MM.1S (cell line): ENCODE data around the gene RPL21.

Experiments used
- DNase-seq: peaks from one replicate; pipeline ENCODE4 v3.0.0-alpha.2; 2015
- H2AFZ ChIP-seq: fragments of 300-600 bp; sonication (generic); 2 replicates; pipeline ENCODE4 v1.6.0; 2016; ENCODE audit warnings: antibody characterized with exemption, low read length
- H3F3A ChIP-seq: fragments of 300-600 bp; sonication (generic); 2 replicates; pipeline ENCODE4 v1.6.1; 2016; ENCODE audit warnings: mild to moderate bottlenecking, antibody characterized with exemption, low read length, moderate library complexity, mixed read lengths; ENCODE audit not compliant: insufficient read depth
- H3K27ac ChIP-seq: fragments of 300-600 bp; sonication (generic); 2 replicates; pipeline ENCODE4 v1.5.1; 2016; ENCODE audit warnings: mild to moderate bottlenecking, low read length
- H3K27me3 ChIP-seq: fragments of 300-600 bp; sonication (generic); replicated peaks from 2 replicates; pipeline ENCODE4 v1.6.0; 2016; ENCODE audit warnings: low read length; ENCODE audit not compliant: insufficient read depth
- H3K36me3 ChIP-seq: fragments of 300-600 bp; sonication (generic); replicated peaks from 2 replicates; pipeline ENCODE4 v1.6.1; 2016; ENCODE audit warnings: mild to moderate bottlenecking, low read length, mixed read lengths; ENCODE audit not compliant: insufficient read depth
- H3K4me1 ChIP-seq: fragments of 300-600 bp; sonication (generic); 2 replicates; pipeline ENCODE4 v1.6.1; 2016; ENCODE audit warnings: low read length, mixed read lengths
- H3K4me2 ChIP-seq: fragments of 300-600 bp; sonication (generic); 2 replicates; pipeline ENCODE4 v1.6.0; 2016; ENCODE audit warnings: low read depth, low read length
- H3K4me3 ChIP-seq: fragments of 300-600 bp; sonication (generic); 2 replicates; pipeline ENCODE4 v1.5.1; 2016; ENCODE audit warnings: low read length, mixed read lengths
- H3K79me2 ChIP-seq: fragments of 300-600 bp; sonication (generic); 2 replicates; pipeline ENCODE4 v1.6.1; 2016; ENCODE audit warnings: mixed run types, low read length, mixed read lengths
- H3K9ac ChIP-seq: fragments of 300-600 bp; sonication (generic); 2 replicates; pipeline ENCODE4 v1.6.1; 2016; ENCODE audit warnings: low read length, mixed read lengths
- H3K9me2 ChIP-seq: fragments of 300-600 bp; sonication (generic); replicated peaks from 2 replicates; pipeline ENCODE4 v1.6.1; 2016; ENCODE audit warnings: mild to moderate bottlenecking, low read length, mixed read lengths; ENCODE audit not compliant: insufficient read depth
- H3K9me3 ChIP-seq: fragments of 300-600 bp; sonication (generic); replicated peaks from 2 replicates; pipeline ENCODE4 v1.6.1; 2016; ENCODE audit warnings: mild to moderate bottlenecking, low read length, mixed read lengths; ENCODE audit not compliant: insufficient read depth
- H4K20me1 ChIP-seq: fragments of 300-600 bp; sonication (generic); 2 replicates; pipeline ENCODE4 v1.6.1; 2016; ENCODE audit warnings: mild to moderate bottlenecking, low read length, moderate library complexity, mixed read lengths; ENCODE audit not compliant: insufficient read depth
- CTCF ChIP-seq: fragments of 300-600 bp; sonication (generic); IDR thresholded peaks from 2 replicates; pipeline ENCODE4 v1.5.1; 2016; ENCODE audit warnings: antibody characterized with exemption, low read length, mixed read lengths
- EZH2 ChIP-seq: fragments of 300-600 bp; sonication (generic); optimal IDR thresholded peaks from 2 replicates; pipeline ENCODE3; 2017; ENCODE audit warnings: low read depth, mild to moderate bottlenecking, antibody characterized with exemption, low read length, mixed read lengths
- EZH2phosphoT487 ChIP-seq: fragments of 300-600 bp; sonication (generic); IDR thresholded peaks from 2 replicates; pipeline ENCODE4 v1.6.1; 2018; ENCODE audit warnings: antibody characterized with exemption, low read length

Gene RPL21

GRCh38 chr13:27203854-27204253 lies 47.5 kb upstream of the RPL21 start:
- Histone ChIP-seq H3K79me2 (no peaks in the 10 kb centered on the region), H3K9me3 (no peaks in the 10 kb centered on the region), H3K27me3 (no peaks in the 10 kb centered on the region), H2AFZ (no peak overlapping the region), H3K4me1 (no peaks in the 10 kb centered on the region), H3K9ac (no peak overlapping the region), H3K4me3 (no peak overlapping the region), H3K27ac (no peak overlapping the region), H3K36me3 (no peaks in the 10 kb centered on the region), H3K9me2 (no peaks in the 10 kb centered on the region), H3F3A (no peaks in the 10 kb centered on the region), H4K20me1 (no peaks in the 10 kb centered on the region), H3K4me2 (no peak overlapping the region)
- no peak for TF ChIP-seq EZH2
- DNase-seq, result no peak

- Histone ChIP-seq H3K4me3 (no peak overlapping the region), H3K79me2 (no peaks in the 10 kb centered on the region), H2AFZ (no peak overlapping the region), H3K9me2 (no peaks in the 10 kb centered on the region), H3K27ac (no peak overlapping the region), H3K9me3 (no peaks in the 10 kb centered on the region), H4K20me1 (no peaks in the 10 kb centered on the region), H3K4me2 (no peak overlapping the region), H3F3A (no peaks in the 10 kb centered on the region), H3K9ac (no peak overlapping the region), H3K36me3 (no peaks in the 10 kb centered on the region), H3K4me1 (no peaks in the 10 kb centered on the region), H3K27me3 (no peaks in the 10 kb centered on the region)
- no peak for DNase-seq
- TF ChIP-seq CTCF, result no peak
- TF ChIP-seq EZH2phosphoT487, result no peak
- TF ChIP-seq EZH2, result no peak
Observed at GRCh38 chr13:27208514-27208913, 42.8 kb upstream of the RPL21 start.

- Histone ChIP-seq H3K4me2 (no peak overlapping the region), H4K20me1 (no peaks in the 10 kb centered on the region), H3K79me2 (no peaks in the 10 kb centered on the region)
Observed at GRCh38 chr13:27211271-27211670, 40.1 kb upstream of the RPL21 start.

More at GRCh38 chr13:27211271-27211670, 40.1 kb upstream of the RPL21 start:
- TF ChIP-seq EZH2, result no peak
- no peak for TF ChIP-seq CTCF
- no peak for TF ChIP-seq EZH2phosphoT487
- no peak for DNase-seq
- Histone ChIP-seq H3K27ac (no peak overlapping the region), H3K9me3 (no peaks in the 10 kb centered on the region), H3K27me3 (no peaks in the 10 kb centered on the region), H3K36me3 (no peaks in the 10 kb centered on the region), H3K4me1 (no peaks in the 10 kb centered on the region), H3K4me3 (no peak overlapping the region), H2AFZ (no peak overlapping the region), H3K9me2 (no peaks in the 10 kb centered on the region), H3F3A (no peaks in the 10 kb centered on the region), H3K9ac (no peak overlapping the region)
